Astrocyte (in vitro differentiated cells and primary cell): ENCODE results near the gene TRAF3IP1. TPM values are rescaled to one million over a fixed set of nuclear protein-coding genes. Genes with fewer than 3 reads are reported as not detected.

ENCODE experiments used
- DNase-seq: peaks from one replicate; pipeline ENCODE4 v3.0.0-alpha.2; 2010; ENCODE audit warnings: low read depth
- FAIRE-seq: peaks from 2 replicates; lab custom pipeline; 2011; peaks lifted over from hg19 to GRCh38; lab: Jason Lieb, UNC
- H2AFZ ChIP-seq: 2 replicates; pipeline ENCODE4 v1.6.0; 2012; ENCODE audit warnings: low read depth, low read length, inconsistent platforms
- H3K27ac ChIP-seq: 2 replicates; pipeline ENCODE4 v1.5.1; 2011; ENCODE audit warnings: low read depth, low read length, inconsistent platforms
- H3K27me3 ChIP-seq: 2 replicates; pipeline ENCODE4 v1.6.0; 2011; ENCODE audit warnings: low read length, inconsistent platforms; ENCODE audit not compliant: insufficient read depth
- H3K36me3 ChIP-seq: 2 replicates; pipeline ENCODE4 v1.5.1; 2011; ENCODE audit warnings: low read length, inconsistent platforms; ENCODE audit not compliant: insufficient read depth
- H3K4me1 ChIP-seq: 2 replicates; pipeline ENCODE4 v1.5.1; 2011; ENCODE audit warnings: low read length, inconsistent platforms; ENCODE audit not compliant: insufficient read depth
- H3K4me2 ChIP-seq: 2 replicates; pipeline ENCODE4 v1.6.0; 2012; ENCODE audit warnings: low read length, inconsistent platforms
- H3K4me3 ChIP-seq: 2 replicates; pipeline ENCODE4 v1.5.1; 2011; ENCODE audit warnings: low read depth, mild to moderate bottlenecking, low read length, inconsistent platforms; ENCODE audit not compliant: insufficient read depth
- H3K79me2 ChIP-seq: 2 replicates; pipeline ENCODE4 v1.6.0; 2012; ENCODE audit warnings: mild to moderate bottlenecking, low read length, inconsistent platforms; ENCODE audit not compliant: insufficient read depth
- H3K9ac ChIP-seq: 2 replicates; pipeline ENCODE4 v1.6.0; 2012; ENCODE audit warnings: mild to moderate bottlenecking, low read length, inconsistent platforms
- H3K9me3 ChIP-seq: 2 replicates; pipeline ENCODE4 v1.5.1; 2012; ENCODE audit warnings: low read depth, mild to moderate bottlenecking, low read length, inconsistent platforms; ENCODE audit not compliant: insufficient read depth
- H4K20me1 ChIP-seq: 2 replicates; pipeline ENCODE4 v1.6.0; 2012; ENCODE audit warnings: low read length, inconsistent platforms; ENCODE audit not compliant: insufficient read depth
- H3K27ac Mint-ChIP-seq: one replicate; pipeline ENCODE4 v1.8.0; 2021; ENCODE audit warnings: mild to moderate bottlenecking, mixed read lengths; ENCODE audit not compliant: unreplicated experiment
- H3K27me3 Mint-ChIP-seq: one replicate; pipeline ENCODE4 v1.8.0; 2021; ENCODE audit warnings: low read depth, mixed read lengths; ENCODE audit not compliant: unreplicated experiment
- H3K36me3 Mint-ChIP-seq: one replicate; pipeline ENCODE4 v1.8.0; 2021; ENCODE audit warnings: low read depth, mixed read lengths; ENCODE audit not compliant: unreplicated experiment
- H3K4me1 Mint-ChIP-seq: one replicate; pipeline ENCODE4 v1.8.0; 2021; ENCODE audit warnings: low read depth, mixed read lengths; ENCODE audit not compliant: unreplicated experiment
- H3K4me3 Mint-ChIP-seq: one replicate; pipeline ENCODE4 v1.8.0; 2021; ENCODE audit warnings: mild to moderate bottlenecking, moderate library complexity, mixed read lengths; ENCODE audit not compliant: unreplicated experiment
- H3K9me3 Mint-ChIP-seq: one replicate; pipeline ENCODE4 v1.8.0; 2021; ENCODE audit warnings: mild to moderate bottlenecking, mixed read lengths; ENCODE audit not compliant: unreplicated experiment
- EZH2 ChIP-seq: IDR thresholded peaks from 2 replicates; pipeline ENCODE4 v1.6.1; 2012; ENCODE audit warnings: mild to moderate bottlenecking, low read length, inconsistent platforms; ENCODE audit not compliant: insufficient read depth
- total RNA-seq: library from RNA; stranded (reverse); gene quantifications from 2 replicates; pipeline ENCODE4 v1.2.1, GENCODE V29; 2021
- TF ChIP-seq, protein P1 (sequence below): IDR thresholded peaks from 2 replicates; pipeline ENCODE4 v1.5.1; 2011; ENCODE audit warnings: low read depth, mild to moderate bottlenecking, inconsistent platforms, low read length, moderate library complexity; ENCODE audit not compliant: insufficient read depth

Gene TRAF3IP1
- total RNA-seq, 1 donor from 2014 or later = 19.6 TPM

DNA sequence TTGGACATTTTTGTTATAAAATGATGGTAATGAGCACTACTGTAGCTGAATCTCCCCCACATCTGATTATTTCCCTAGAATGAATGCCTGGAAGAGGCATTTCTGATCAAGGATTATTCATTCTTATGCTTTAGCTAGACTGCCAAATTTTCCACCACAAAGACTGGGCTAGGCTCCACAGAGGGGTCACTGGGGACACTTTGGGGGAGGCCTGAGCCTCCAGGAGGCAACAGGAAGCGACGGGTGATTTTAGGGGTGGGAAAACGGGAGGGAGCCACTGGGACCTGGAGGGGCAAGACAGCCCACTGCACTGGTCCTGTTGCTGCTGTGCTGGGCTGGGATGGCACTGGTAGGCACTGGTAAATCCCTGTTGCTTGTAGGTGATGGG, 104.0 kb downstream of the TRAF3IP1 start:
- peaks cover 28% of the 10 kb centered on the region for H3K4me1 Mint-ChIP-seq
- H3K9me3 Mint-ChIP-seq = no peaks in the 10 kb centered on the region
- no peaks in the 10 kb centered on the region for H3K36me3 ChIP-seq
- H3K4me2 ChIP-seq = peak overlapping the region; percentile 45
- peaks cover 24% of the 10 kb centered on the region for H3K79me2 ChIP-seq
- H3K27me3 ChIP-seq = no peaks in the 10 kb centered on the region
- peaks cover 49% of the 10 kb centered on the region for H3K4me1 ChIP-seq
- H3K27ac Mint-ChIP-seq = no peak overlapping the region
- no peaks in the 10 kb centered on the region for H4K20me1 ChIP-seq
- TF ChIP-seq, protein P1, sequence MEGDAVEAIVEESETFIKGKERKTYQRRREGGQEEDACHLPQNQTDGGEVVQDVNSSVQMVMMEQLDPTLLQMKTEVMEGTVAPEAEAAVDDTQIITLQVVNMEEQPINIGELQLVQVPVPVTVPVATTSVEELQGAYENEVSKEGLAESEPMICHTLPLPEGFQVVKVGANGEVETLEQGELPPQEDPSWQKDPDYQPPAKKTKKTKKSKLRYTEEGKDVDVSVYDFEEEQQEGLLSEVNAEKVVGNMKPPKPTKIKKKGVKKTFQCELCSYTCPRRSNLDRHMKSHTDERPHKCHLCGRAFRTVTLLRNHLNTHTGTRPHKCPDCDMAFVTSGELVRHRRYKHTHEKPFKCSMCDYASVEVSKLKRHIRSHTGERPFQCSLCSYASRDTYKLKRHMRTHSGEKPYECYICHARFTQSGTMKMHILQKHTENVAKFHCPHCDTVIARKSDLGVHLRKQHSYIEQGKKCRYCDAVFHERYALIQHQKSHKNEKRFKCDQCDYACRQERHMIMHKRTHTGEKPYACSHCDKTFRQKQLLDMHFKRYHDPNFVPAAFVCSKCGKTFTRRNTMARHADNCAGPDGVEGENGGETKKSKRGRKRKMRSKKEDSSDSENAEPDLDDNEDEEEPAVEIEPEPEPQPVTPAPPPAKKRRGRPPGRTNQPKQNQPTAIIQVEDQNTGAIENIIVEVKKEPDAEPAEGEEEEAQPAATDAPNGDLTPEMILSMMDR = no peak
- no peak for TF ChIP-seq EZH2
- peak; percentile 78 for DNase-seq
- no peaks in the 10 kb centered on the region for H3K9me3 ChIP-seq
- H3K9ac ChIP-seq = peak overlapping the region; percentile 59
- no peaks in the 10 kb centered on the region for H3K27me3 Mint-ChIP-seq
- no peak overlapping the region for H3K4me3 Mint-ChIP-seq
- FAIRE-seq = no peak
- H2AFZ ChIP-seq = no peak overlapping the region
- H3K36me3 Mint-ChIP-seq = peaks cover 4% of the 10 kb centered on the region
- H3K4me3 ChIP-seq = no peak overlapping the region
- H3K27ac ChIP-seq = peak overlapping the region; percentile 96

DNA sequence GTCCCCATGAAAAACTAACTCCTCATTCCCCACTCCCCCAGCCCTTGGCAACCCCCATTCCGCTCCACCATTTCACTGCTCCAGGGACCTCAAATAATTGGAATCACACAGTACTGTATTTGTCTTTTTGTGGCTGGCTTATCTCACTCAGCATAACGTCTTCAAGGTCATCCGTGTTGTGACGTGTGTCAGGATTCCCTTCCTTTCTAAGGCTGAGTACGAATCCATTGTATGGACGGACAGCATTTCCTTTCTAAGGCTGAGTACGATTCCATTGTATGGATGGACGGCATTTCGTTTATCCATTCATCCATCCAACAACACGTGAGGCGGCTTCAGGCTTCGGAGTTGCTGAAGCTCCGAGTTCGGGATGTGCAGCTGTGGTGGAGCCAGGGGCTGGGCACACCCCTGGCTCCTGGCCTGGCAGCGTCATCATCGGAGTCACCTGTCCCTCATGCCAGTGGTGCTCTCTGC, 105.2 kb downstream of the TRAF3IP1 start:
- H3K27ac Mint-ChIP-seq = no peak overlapping the region
- peaks cover 5% of the 10 kb centered on the region for H3K36me3 ChIP-seq
- FAIRE-seq = no peak
- H4K20me1 ChIP-seq = no peaks in the 10 kb centered on the region
- H3K79me2 ChIP-seq = peaks cover 35% of the 10 kb centered on the region
- no peaks in the 10 kb centered on the region for H3K27me3 Mint-ChIP-seq
- no peak for DNase-seq
- H3K27me3 ChIP-seq = no peaks in the 10 kb centered on the region
- H3K27ac ChIP-seq = peak overlapping the region; percentile 96
- H3K4me1 Mint-ChIP-seq = peaks cover 23% of the 10 kb centered on the region
- peaks cover 5% of the 10 kb centered on the region for H3K9me3 ChIP-seq
- peak overlapping the region; percentile 16 for H2AFZ ChIP-seq
- peaks cover 8% of the 10 kb centered on the region for H3K36me3 Mint-ChIP-seq
- H3K4me3 ChIP-seq = peak overlapping the region; percentile 81
- peak overlapping the region; percentile 84 for H3K4me3 Mint-ChIP-seq
- TF ChIP-seq, protein P1 = no peak
- TF ChIP-seq EZH2 = no peak
- H3K4me2 ChIP-seq = peak overlapping the region; percentile 99
- H3K9me3 Mint-ChIP-seq = peaks cover 4% of the 10 kb centered on the region
- peaks cover 49% of the 10 kb centered on the region for H3K4me1 ChIP-seq
- peak overlapping the region; percentile 99 for H3K9ac ChIP-seq

DNA sequence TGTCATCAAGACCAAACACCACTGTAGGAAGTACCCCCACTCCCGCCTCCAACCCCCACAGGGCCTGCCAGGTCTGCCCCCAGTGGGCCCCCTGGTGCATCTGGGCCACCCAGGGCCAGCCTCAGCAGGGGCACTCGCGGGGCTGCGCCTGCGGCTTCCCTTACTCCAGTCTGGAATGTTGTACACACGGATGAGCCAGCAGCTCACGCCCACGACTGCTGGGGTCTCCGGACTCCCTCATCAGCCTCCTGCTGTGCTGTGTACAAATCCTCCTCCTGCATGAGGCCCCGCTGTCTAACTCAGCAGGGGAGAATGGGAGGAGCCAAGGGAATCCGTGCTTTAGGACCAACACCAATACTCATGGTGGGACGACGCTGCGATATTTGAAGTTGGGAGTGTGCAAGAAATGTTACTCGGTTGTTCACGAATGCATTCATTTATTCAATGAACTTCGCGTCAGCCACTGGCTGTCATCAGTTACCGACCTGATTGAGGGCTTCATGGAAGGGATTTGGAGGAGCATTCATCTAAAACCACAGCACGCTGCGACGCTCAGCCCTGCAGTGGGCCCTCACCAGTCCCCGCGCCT, 105.8 kb downstream of the TRAF3IP1 start:
- H3K79me2 ChIP-seq = peaks cover 40% of the 10 kb centered on the region

More for the DNA sequence above, 105.8 kb downstream of the TRAF3IP1 start:
- H3K36me3 Mint-ChIP-seq = peaks cover 12% of the 10 kb centered on the region
- H4K20me1 ChIP-seq = no peaks in the 10 kb centered on the region
- no peaks in the 10 kb centered on the region for H3K27me3 ChIP-seq
- peaks cover 18% of the 10 kb centered on the region for H3K4me1 Mint-ChIP-seq
- peaks cover 49% of the 10 kb centered on the region for H3K4me1 ChIP-seq
- H3K4me2 ChIP-seq = peak overlapping the region; percentile 99
- H3K9ac ChIP-seq = peak overlapping the region; percentile 99
- peaks cover 10% of the 10 kb centered on the region for H3K9me3 ChIP-seq
- TF ChIP-seq, protein P1 = no peak
- TF ChIP-seq EZH2 = no peak
- no peaks in the 10 kb centered on the region for H3K27me3 Mint-ChIP-seq
- DNase-seq (peak; percentile 88), FAIRE-seq (peak; percentile 5)
- H3K4me3 ChIP-seq = peak overlapping the region; percentile 81
- peak overlapping the region; percentile 70 for H3K27ac Mint-ChIP-seq
- peaks cover 5% of the 10 kb centered on the region for H3K36me3 ChIP-seq
- H3K4me3 Mint-ChIP-seq = peak overlapping the region; percentile 84
- peak overlapping the region; percentile 96 for H3K27ac ChIP-seq
- peaks cover 7% of the 10 kb centered on the region for H3K9me3 Mint-ChIP-seq
- no peak overlapping the region for H2AFZ ChIP-seq
